Measurements from ENCODE around the gene RERE. TPM values are rescaled to one million over a fixed set of nuclear protein-coding genes. Genes with fewer than 3 reads are reported as not detected.
"Not testable (repeated sequence)": the region's sequence is repeated elsewhere in the genome, so short reads cannot be mapped to it uniquely, and the experiment has no call there.

The RERE gene
- total RNA-seq, 1 experiment from 2014 or later, result 9.8 TPM

DNA sequence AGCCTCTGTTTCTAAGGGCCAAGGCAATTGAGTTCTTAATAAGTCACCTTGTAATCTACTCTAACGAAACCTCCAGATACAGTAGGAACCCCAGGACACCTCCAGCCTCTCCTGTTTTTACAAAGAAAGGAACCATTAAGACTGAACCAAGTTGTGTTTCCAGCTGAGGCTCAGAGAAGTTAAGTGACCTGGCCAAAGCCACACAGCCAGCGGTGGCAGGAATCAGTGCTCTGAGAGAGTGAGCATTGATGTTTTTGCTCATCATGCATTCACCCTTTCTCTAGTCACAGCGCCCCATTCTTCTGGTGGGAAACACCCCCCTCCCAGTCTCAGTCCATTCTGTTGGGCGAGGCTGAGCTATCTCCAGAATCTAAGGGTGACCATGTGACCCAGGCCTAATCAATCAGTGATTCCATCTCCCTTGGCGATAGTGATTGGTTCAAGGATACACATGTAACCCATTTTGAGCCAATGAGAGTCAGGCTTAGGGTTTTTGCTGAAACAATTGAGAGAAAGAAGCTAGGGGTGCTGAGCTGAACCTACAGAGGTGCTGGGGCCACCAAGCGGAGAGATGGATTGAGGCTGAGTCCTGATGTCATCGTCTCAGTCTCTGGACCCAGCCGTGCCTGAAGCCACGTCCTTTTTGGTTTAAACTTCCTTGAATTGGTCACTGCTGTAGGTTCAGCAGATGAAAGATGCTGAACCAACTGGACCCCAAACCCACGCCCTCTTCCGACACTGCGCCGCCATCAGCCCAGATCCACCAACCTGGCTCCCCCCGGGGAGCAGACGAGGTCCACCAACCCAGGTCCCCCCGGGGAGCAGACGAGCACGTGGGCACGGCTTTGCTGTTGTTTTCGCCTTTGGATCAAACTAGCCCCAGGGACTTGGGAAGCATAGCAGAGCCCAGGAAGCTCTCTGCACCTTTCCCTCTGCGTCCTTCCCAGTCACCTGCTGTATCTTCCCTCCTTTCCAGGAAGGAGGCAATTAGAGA is 28.0 kb upstream of the RERE start:
- in situ Hi-C loops (cut with HindIII; ENCODE audit: low pct_unique_long_range_greater_than_20kb, low sequenced_read_pairs), result no loop called here
- DNase-seq (ENCODE audit: low read depth), result no peak

DNA sequence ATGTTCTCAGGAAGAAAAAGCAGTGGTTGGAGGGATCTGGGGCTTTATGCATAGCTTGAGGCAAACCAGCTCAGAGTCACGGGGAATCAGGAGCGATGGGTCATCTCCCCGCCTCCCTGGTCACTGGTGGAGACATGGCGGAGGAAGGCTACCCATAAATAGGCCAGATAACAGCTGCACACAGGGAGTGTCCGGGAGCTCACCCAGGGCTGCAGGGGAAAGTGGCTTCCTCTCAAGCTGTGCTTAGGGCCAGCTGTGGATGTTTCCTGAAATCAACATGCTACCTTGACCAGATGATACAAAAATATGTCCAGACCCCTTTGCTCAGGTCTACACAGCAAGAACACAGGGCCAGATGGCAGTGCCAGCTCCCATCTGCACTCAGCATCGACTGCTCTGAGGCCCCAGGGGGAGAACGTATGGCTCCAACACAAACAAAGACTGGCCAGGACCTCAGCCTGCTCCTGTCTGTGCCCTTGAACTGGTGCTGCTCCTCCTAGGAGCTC is 27.1 kb upstream of the RERE start:
- DNase-seq (ENCODE audit: low read depth), result no peak
- in situ Hi-C loops (cut with HindIII; ENCODE audit: low pct_unique_long_range_greater_than_20kb, low sequenced_read_pairs), result no loop called here

- DNase-seq (ENCODE audit: low read depth), result no peak
- in situ Hi-C loops (cut with HindIII; ENCODE audit: low pct_unique_long_range_greater_than_20kb, low sequenced_read_pairs), result no loop called here
Observed at GRCh38 chr1:8841395-8841794, 24.0 kb upstream of the RERE start.

DNA sequence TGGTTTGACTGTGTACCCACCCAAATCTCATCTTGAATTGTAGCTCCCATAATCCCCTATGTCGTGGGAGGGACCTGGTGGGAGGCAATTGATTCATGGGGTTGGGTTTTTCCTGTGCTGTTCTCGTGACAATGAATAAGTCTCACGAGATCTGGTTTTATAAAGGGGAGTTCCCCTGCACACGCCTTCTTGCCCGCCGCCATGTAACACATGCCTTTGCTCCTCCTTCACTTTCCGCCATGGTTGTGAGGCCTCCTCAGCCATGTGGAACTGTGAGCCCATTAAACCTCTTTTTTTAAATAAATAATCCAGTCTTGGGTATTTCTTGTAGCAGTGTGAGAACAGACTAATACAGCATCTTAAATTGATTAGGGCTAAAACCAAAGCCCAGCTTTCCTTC is 22.6 kb upstream of the RERE start:
- no peak for DNase-seq (ENCODE audit: low read depth)
- in situ Hi-C loops (cut with HindIII; ENCODE audit: low pct_unique_long_range_greater_than_20kb, low sequenced_read_pairs), result no loop called here

DNA sequence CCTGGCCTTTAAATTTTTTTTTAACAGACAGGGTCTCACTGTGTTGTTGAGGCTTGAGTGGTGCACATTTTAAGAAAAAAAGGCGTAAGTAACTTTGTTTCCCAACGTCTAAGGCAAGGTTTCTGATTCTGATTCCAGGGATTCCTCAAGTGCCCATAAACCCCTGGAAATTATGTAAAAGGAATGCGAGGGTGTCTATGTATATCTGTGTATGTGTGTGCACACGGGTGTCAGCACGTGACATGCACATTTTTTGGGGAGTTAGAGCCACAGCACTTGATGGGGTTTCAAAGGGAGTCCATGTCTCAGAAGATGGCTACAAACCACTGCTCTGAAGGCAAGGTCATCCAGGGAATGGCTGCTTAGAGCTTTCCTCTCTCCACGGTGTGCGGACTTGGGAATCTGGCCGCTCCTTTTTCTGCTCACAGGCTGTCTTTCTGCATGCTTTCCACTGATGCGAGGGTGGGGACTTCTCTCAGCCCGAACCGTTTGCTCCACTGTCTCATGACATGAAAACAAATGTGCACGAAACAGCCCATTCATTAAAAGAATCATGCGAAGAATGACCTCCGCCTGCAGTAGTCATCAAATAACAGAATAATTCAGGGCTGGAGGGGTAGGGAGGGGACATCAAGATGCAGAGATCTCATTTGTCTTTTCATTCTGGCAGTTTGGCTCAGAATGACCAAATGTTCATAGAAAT is 18.7 kb upstream of the RERE start:
- DNase-seq (ENCODE audit: low read depth), result no peak
- in situ Hi-C loops (cut with HindIII; ENCODE audit: low pct_unique_long_range_greater_than_20kb, low sequenced_read_pairs), result no loop called here

DNA sequence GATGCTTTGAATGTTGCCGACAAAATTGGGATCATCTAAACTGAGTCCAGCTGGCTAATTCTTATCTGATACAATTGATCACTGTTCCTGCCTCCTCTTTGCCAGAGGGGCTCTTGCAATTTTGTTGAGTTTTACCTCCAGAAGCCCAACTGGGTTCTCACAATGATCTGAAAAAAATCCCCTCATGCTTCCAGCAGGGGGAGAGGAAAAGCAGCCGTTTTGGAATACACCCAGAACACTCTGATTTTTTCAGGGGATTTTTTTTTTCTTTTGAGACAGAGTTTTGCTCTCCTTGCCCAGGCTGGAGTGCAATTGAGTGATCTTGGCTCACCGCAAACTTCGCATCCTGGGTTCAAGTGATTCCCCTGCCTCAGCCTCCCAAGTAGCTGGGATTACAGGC is 13.9 kb upstream of the RERE start:
- in situ Hi-C loops (cut with HindIII; ENCODE audit: low pct_unique_long_range_greater_than_20kb, low sequenced_read_pairs), result no loop called here
- no peak for DNase-seq (ENCODE audit: low read depth)

DNA sequence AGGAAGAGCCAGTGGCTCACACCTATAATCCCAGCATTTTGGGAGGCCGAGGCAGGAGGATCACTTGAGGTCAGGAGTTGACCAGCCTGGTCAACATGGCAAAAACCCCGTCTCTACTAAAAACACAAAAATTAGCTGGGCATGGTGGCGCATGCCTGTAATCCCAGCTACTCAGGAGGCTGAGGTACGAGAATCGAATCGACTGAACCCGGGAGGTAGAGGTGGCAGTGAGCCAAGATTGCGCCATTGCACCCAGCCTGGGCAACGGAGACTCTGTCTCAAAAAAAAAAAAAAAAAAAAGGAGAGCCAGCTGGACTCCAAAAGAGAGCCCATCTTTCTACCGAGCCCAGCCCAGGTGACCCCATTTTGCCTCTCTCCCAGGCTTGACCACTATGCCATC is 13.3 kb upstream of the RERE start:
- DNase-seq (ENCODE audit: low read depth); in situ Hi-C loops (cut with HindIII; ENCODE audit: low pct_unique_long_range_greater_than_20kb, low sequenced_read_pairs): not testable (repeated sequence)

- DNase-seq (ENCODE audit: low read depth), result peak; percentile 98
- in situ Hi-C loops (cut with HindIII; ENCODE audit: low pct_unique_long_range_greater_than_20kb, low sequenced_read_pairs), result no loop called here
Observed at GRCh38 chr1:8825985-8826481, 8.6 kb upstream of the RERE start.

DNA sequence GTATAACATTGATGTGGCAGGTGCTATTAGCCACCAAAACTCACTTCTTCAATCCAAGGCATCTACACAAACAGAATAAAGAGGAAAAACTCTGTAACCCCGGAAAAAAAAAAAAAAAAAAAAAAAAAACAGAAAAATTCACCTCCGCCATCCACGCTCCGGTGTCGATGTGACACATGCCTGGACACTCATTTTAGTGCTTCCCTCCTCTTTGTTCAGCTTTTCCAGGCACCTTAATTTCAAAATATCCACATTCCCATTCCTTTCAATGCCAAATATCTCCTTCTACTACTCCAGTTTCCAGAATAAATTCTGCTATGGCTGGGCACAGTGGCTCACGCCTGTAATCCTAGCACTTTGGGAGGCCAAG is 5.8 kb upstream of the RERE start:
- peak; percentile 34 for DNase-seq (ENCODE audit: low read depth)
- in situ Hi-C loops (cut with HindIII; ENCODE audit: low pct_unique_long_range_greater_than_20kb, low sequenced_read_pairs), result no loop called here

- in situ Hi-C loops (cut with HindIII; ENCODE audit: low pct_unique_long_range_greater_than_20kb, low sequenced_read_pairs), result no loop called here
- DNase-seq (ENCODE audit: low read depth), result peak; percentile 94
Observed at GRCh38 chr1:8822373-8823294, 5.2 kb upstream of the RERE start.

DNA sequence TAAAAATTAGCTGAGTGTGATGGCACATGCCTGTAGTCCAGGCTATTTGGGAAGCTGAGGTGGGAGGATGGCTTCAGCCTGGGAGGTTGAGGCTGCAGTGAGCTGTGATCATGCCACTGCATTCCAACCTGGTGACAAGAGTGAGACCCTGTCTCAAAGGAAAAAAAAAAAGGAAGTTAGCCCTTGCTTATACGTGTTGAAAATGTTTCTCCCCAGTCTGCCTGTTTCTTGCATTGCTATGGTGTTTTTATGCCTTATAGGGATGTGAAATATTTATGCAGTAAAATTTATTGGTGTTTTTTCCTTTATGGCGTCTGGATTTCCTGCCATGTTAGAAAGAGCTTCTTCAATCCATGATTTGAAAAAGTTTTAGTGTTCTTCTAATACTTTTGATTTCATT is 3.6 kb upstream of the RERE start:
- no peak for DNase-seq (ENCODE audit: low read depth)

GRCh38 chr1:8818789-8819188 is 1.3 kb upstream of the RERE start:
- DNase-seq (ENCODE audit: low read depth); in situ Hi-C loops (cut with HindIII; ENCODE audit: low pct_unique_long_range_greater_than_20kb, low sequenced_read_pairs): not testable (repeated sequence)

More for the DNA sequence above, 3.6 kb upstream of the RERE start:
- in situ Hi-C loops (cut with HindIII; ENCODE audit: low pct_unique_long_range_greater_than_20kb, low sequenced_read_pairs), result no loop called here

- in situ Hi-C loops (cut with HindIII; ENCODE audit: low pct_unique_long_range_greater_than_20kb, low sequenced_read_pairs), result no loop called here
- peak; percentile 62 for DNase-seq (ENCODE audit: low read depth)
Observed at GRCh38 chr1:8818325-8818775, 910 bp upstream of the RERE start.

GRCh38 chr1:8816831-8817411 is 519 bp downstream of the RERE start:
- DNase-seq (ENCODE audit: low read depth), result peak; percentile 32
- in situ Hi-C loops (cut with HindIII; ENCODE audit: low pct_unique_long_range_greater_than_20kb, low sequenced_read_pairs), result no loop called here

GRCh38 chr1:8816264-8816663 is 1.2 kb downstream of the RERE start:
- DNase-seq (ENCODE audit: low read depth), result no peak
- in situ Hi-C loops (cut with HindIII; ENCODE audit: low pct_unique_long_range_greater_than_20kb, low sequenced_read_pairs), result no loop called here

GRCh38 chr1:8815582-8816151 is 1.8 kb downstream of the RERE start:
- in situ Hi-C loops (cut with HindIII; ENCODE audit: low pct_unique_long_range_greater_than_20kb, low sequenced_read_pairs), result no loop called here
- DNase-seq (ENCODE audit: low read depth), result peak; percentile 66

DNA sequence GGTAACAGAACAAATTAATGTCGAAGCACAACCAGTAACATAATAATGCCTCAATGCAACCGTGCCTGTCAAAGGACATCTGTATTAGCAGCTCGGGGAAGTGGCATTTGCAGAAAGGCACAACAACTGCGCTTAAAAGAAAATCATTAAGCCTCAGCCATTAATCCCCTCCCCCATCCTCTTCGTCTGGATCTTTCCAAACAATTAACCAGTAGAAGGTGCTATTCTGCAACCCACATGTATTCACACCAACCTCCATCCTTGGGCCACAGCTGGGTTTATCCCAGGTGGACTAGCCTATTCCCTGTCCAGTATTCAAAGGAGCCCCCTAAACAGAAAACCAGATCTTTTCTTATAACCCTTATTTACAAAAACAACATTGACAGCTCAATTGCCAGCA is 2.6 kb downstream of the RERE start:
- in situ Hi-C loops (cut with HindIII; ENCODE audit: low pct_unique_long_range_greater_than_20kb, low sequenced_read_pairs), result no loop called here
- DNase-seq (ENCODE audit: low read depth), result peak; percentile 62

Data from Caki2 (cell line).